Measurements from ENCODE around the gene TSPAN5.
A peak's percentile ranks its signal among the peaks of the same experiment; 100 is the strongest.

Gene TSPAN5

DNA sequence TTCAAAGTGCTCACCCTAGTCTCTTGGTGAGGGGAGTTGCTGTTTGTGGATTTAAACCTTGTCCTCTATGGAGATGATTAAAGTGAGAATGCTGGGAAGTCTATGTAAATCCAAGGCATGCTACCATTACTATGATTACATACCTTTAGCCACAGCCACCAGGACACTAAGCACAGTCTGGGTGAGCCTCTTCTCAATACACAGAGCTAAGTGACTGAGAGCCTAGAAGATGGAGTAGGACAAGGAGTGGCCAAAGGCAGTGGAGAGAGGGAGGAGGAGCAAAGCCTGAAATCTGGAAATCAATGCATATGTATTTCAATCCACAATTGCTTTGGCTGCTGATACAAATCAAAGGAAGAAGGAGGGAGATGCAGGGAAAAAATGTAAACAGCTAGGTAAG is 12.7 kb upstream of the TSPAN5 start:
- Histone ChIP-seq H3K9me3 (ENCODE audit: insufficient read depth, low read depth, low read length) (no peaks in the 10 kb centered on the region; the same call in 1 of the 2 replicates), H3K36me3 (ENCODE audit: insufficient read depth, low read depth, low read length) (no peaks in the 10 kb centered on the region), H3K4me1 (ENCODE audit: insufficient read depth, low read length) (peaks cover 6% of the 10 kb centered on the region; the same call in 1 of the 2 replicates), H3K9ac (ENCODE audit: low read depth, low read length) (no peak overlapping the region), H3K27me3 (ENCODE audit: insufficient read depth, low read length) (no peaks in the 10 kb centered on the region), H3K27ac (ENCODE audit: low read length) (no peak overlapping the region), H3K4me3 (ENCODE audit: low read length) (no peak overlapping the region)

DNA sequence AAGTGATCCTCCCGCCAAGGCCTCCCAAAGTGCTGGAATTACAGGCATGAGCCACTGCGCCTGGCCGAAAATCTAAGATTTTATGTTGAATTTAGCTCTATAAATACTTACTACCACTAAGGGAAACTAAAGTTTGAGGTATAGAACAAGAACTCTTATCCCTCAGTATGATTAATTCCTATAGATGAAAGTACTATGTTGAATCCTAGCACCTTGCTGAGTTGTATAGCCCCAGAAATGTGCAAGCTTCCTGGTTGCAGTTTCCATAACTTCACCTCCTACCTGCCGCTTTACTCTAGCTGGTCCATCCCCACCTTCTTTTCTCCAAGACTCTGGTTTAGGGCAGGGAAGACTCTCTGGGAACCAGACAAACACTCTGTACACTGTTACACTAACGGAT is 11.8 kb upstream of the TSPAN5 start:
- H3K36me3 ChIP-seq (ENCODE audit: insufficient read depth, low read depth, low read length) = no peaks in the 10 kb centered on the region
- H3K27ac ChIP-seq (ENCODE audit: low read length) = no peak overlapping the region

GRCh38 chr4:98669577-98669976 is 11.2 kb upstream of the TSPAN5 start:
- H3K9me3 ChIP-seq (ENCODE audit: insufficient read depth, low read depth, low read length) = peaks cover 10% of the 10 kb centered on the region

More for the DNA sequence above, 11.8 kb upstream of the TSPAN5 start:
- H3K9me3 ChIP-seq (ENCODE audit: insufficient read depth, low read depth, low read length) = peaks cover 4% of the 10 kb centered on the region
- H3K27me3 ChIP-seq (ENCODE audit: insufficient read depth, low read length) = no peaks in the 10 kb centered on the region
- no peak overlapping the region for H3K4me3 ChIP-seq (ENCODE audit: low read length)
- peaks cover 6% of the 10 kb centered on the region; the same call in 1 of the 2 replicates for H3K4me1 ChIP-seq (ENCODE audit: insufficient read depth, low read length)
- H3K9ac ChIP-seq (ENCODE audit: low read depth, low read length) = no peak overlapping the region

GRCh38 chr4:98664959-98665358 is 6.5 kb upstream of the TSPAN5 start:
- H3K27ac ChIP-seq (ENCODE audit: low read length) = no peak overlapping the region
- peaks cover 10% of the 10 kb centered on the region for H3K27me3 ChIP-seq (ENCODE audit: insufficient read depth, low read length)
- no peak overlapping the region for H3K4me3 ChIP-seq (ENCODE audit: low read length)
- H3K36me3 ChIP-seq (ENCODE audit: insufficient read depth, low read depth, low read length) = no peaks in the 10 kb centered on the region
- H3K4me1 ChIP-seq (ENCODE audit: insufficient read depth, low read length) = peaks cover 25% of the 10 kb centered on the region; the same call in 1 of the 2 replicates
- H3K9me3 ChIP-seq (ENCODE audit: insufficient read depth, low read depth, low read length) = peaks cover 14% of the 10 kb centered on the region
- no peak overlapping the region for H3K9ac ChIP-seq (ENCODE audit: low read depth, low read length)

More at GRCh38 chr4:98669577-98669976, 11.2 kb upstream of the TSPAN5 start:
- H3K4me1 ChIP-seq (ENCODE audit: insufficient read depth, low read length) = peaks cover 6% of the 10 kb centered on the region; the same call in 1 of the 2 replicates
- no peaks in the 10 kb centered on the region for H3K36me3 ChIP-seq (ENCODE audit: insufficient read depth, low read depth, low read length)
- no peaks in the 10 kb centered on the region for H3K27me3 ChIP-seq (ENCODE audit: insufficient read depth, low read length)
- no peak overlapping the region for H3K4me3 ChIP-seq (ENCODE audit: low read length)
- H3K27ac ChIP-seq (ENCODE audit: low read length) = no peak overlapping the region
- no peak overlapping the region for H3K9ac ChIP-seq (ENCODE audit: low read depth, low read length)

- H3K4me1 ChIP-seq (ENCODE audit: insufficient read depth, low read length) = peaks cover 33% of the 10 kb centered on the region; the same call in 1 of the 2 replicates
- peak overlapping the region; percentile 32; the same call in 1 of the 2 replicates for H3K4me3 ChIP-seq (ENCODE audit: low read length)
- peaks cover 14% of the 10 kb centered on the region for H3K9me3 ChIP-seq (ENCODE audit: insufficient read depth, low read depth, low read length)
- peaks cover 20% of the 10 kb centered on the region for H3K27me3 ChIP-seq (ENCODE audit: insufficient read depth, low read length)
- no peaks in the 10 kb centered on the region for H3K36me3 ChIP-seq (ENCODE audit: insufficient read depth, low read depth, low read length)
- H3K9ac ChIP-seq (ENCODE audit: low read depth, low read length) = no peak overlapping the region
- H3K27ac ChIP-seq (ENCODE audit: low read length) = peak overlapping the region; percentile 43
Observed at GRCh38 chr4:98663226-98664006, 5.0 kb upstream of the TSPAN5 start.

DNA sequence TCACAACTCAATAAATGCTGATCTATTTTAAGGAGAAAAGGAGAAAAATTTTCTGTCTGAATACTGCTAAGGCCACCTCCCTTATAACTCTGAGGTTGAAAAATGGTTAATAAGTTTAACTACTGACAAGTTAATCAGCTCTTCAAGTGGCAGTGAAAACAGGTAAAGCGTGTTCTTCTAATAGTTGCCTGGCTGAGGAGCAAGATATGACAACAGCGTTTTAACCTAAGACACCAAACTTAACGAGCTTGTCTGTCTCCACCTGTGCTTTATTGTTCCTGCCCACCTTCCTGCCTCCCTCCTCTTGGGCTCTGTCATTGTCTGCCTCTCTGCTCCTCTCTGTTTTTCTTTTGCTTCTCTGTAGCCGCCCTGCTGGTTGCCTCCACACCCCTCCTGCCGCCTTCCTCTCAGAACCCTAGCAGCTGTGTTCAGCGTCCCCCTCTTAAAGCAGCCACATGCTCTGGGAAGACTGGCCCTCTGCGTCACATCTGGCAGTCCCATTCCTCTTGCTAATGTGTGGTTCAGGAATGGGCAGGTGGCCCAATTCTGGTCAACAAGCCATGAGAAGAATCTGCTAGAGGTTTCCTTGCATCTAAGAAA is 4.3 kb upstream of the TSPAN5 start:
- peak overlapping the region; percentile 49; the same call in 1 of the 2 replicates for H3K4me3 ChIP-seq (ENCODE audit: low read length)
- H3K9me3 ChIP-seq (ENCODE audit: insufficient read depth, low read depth, low read length) = peaks cover 14% of the 10 kb centered on the region
- peaks cover 24% of the 10 kb centered on the region for H3K27me3 ChIP-seq (ENCODE audit: insufficient read depth, low read length)
- peak overlapping the region; percentile 43 for H3K27ac ChIP-seq (ENCODE audit: low read length)
- no peaks in the 10 kb centered on the region for H3K36me3 ChIP-seq (ENCODE audit: insufficient read depth, low read depth, low read length)
- H3K4me1 ChIP-seq (ENCODE audit: insufficient read depth, low read length) = peaks cover 33% of the 10 kb centered on the region; the same call in 1 of the 2 replicates
- H3K9ac ChIP-seq (ENCODE audit: low read depth, low read length) = peak overlapping the region; percentile 20; the same call in 1 of the 2 replicates

DNA sequence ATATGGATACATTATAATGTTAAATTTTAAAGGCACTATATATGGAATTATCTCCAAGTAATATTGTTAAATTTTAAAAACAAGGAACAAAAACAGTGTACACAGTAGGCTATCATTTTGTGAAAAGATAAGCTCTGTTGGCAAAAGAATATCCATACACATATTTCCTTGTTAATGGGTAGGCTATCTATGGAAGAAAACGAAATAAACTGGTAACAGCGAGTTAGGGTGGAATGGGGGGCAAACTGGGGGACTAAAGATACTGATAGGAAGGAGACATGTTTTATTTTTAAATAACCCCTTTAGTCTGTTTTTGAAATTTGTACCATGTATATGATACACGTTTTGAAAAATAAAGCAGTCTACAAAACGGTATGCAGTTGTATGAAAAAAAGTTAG is 3.6 kb upstream of the TSPAN5 start:
- H3K9me3 ChIP-seq (ENCODE audit: insufficient read depth, low read depth, low read length) = peaks cover 14% of the 10 kb centered on the region
- peaks cover 31% of the 10 kb centered on the region for H3K27me3 ChIP-seq (ENCODE audit: insufficient read depth, low read length)
- H3K27ac ChIP-seq (ENCODE audit: low read length) = no peak overlapping the region
- H3K4me3 ChIP-seq (ENCODE audit: low read length) = 0 out of 2 replicates have a peak overlapping the region, but pooled peaks have one; percentile 17
- H3K4me1 ChIP-seq (ENCODE audit: insufficient read depth, low read length) = peaks cover 33% of the 10 kb centered on the region; the same call in 1 of the 2 replicates
- H3K9ac ChIP-seq (ENCODE audit: low read depth, low read length) = peak overlapping the region; percentile 20; the same call in 1 of the 2 replicates
- no peaks in the 10 kb centered on the region for H3K36me3 ChIP-seq (ENCODE audit: insufficient read depth, low read depth, low read length)

DNA sequence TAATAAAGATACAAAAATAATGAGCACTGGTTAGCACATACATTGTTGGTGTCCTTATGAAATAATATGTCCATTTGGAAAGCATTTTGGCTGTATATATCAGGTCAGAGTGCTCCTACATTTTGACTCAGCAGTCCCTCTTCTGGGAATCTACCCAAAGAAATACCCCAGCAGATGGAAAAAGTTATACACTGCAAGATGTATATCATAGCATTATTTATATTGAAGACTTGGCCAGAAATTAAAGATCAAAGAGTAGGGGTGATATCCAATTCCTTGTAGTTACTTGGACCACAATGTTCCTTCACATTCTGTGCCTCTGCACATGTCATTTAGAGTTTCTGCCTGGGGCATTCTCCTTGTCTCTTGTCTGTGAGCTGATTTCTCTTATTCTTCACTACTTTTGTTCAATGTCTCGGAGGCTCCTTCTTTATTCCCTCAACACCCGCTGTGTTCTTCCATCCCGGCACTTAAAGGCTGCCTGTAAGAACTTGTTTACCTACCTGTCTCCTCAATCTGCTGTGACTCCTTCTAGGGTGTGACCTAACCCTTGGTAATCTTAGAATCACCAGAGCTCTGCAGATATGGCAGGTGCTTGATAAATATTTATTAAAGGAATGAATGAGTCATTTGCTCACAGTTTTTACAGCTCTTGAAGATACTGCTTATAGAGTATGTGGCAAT is 3.1 kb upstream of the TSPAN5 start:
- Histone ChIP-seq H3K36me3 (ENCODE audit: insufficient read depth, low read depth, low read length) (no peaks in the 10 kb centered on the region), H3K9me3 (ENCODE audit: insufficient read depth, low read depth, low read length) (peaks cover 14% of the 10 kb centered on the region), H3K9ac (ENCODE audit: low read depth, low read length) (no peak overlapping the region), H3K4me3 (ENCODE audit: low read length) (0 out of 2 replicates have a peak overlapping the region, but pooled peaks have one; percentile 17), H3K4me1 (ENCODE audit: insufficient read depth, low read length) (peaks cover 34% of the 10 kb centered on the region; the same call in 1 of the 2 replicates), H3K27me3 (ENCODE audit: insufficient read depth, low read length) (peaks cover 36% of the 10 kb centered on the region), H3K27ac (ENCODE audit: low read length) (no peak overlapping the region)

GRCh38 chr4:98659741-98660462 is 1.5 kb upstream of the TSPAN5 start:
- H3K27ac ChIP-seq (ENCODE audit: low read length) = no peak overlapping the region
- no peaks in the 10 kb centered on the region for H3K36me3 ChIP-seq (ENCODE audit: insufficient read depth, low read depth, low read length)
- no peak overlapping the region for H3K9ac ChIP-seq (ENCODE audit: low read depth, low read length)
- peak overlapping the region; percentile 94 for H3K4me3 ChIP-seq (ENCODE audit: low read length)
- peaks cover 8% of the 10 kb centered on the region; the same call in 1 of the 2 replicates for H3K9me3 ChIP-seq (ENCODE audit: insufficient read depth, low read depth, low read length)
- H3K4me1 ChIP-seq (ENCODE audit: insufficient read depth, low read length) = peaks cover 41% of the 10 kb centered on the region; the same call in 1 of the 2 replicates
- H3K27me3 ChIP-seq (ENCODE audit: insufficient read depth, low read length) = peaks cover 46% of the 10 kb centered on the region

DNA sequence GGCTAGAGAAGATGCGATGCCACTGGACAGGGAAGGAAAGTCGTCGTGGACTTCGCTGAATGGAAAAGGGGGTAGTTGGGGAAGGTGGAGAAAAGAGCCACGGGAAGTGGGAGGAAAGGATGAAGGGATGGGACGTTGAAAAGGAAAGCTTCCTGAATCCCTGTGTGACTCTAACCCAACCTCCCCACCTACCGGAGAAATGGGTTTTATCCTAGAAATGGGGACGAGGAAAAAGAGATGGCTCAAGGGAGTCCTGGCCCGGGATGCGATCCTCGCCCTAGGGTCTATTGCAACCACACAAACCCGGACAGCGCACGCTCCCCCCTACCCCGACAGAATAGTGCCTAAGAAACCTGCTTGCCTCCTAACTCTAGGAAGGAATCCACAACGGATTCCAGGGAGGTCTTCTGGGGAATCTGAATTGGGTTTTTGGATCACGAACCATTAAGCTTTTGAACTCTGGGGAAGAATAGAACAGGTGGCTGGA is 738 bp upstream of the TSPAN5 start:
- H3K27ac ChIP-seq (ENCODE audit: low read length) = no peak overlapping the region
- peaks cover 41% of the 10 kb centered on the region; the same call in 1 of the 2 replicates for H3K4me1 ChIP-seq (ENCODE audit: insufficient read depth, low read length)
- H3K9me3 ChIP-seq (ENCODE audit: insufficient read depth, low read depth, low read length) = no peaks in the 10 kb centered on the region
- H3K4me3 ChIP-seq (ENCODE audit: low read length) = peak overlapping the region; percentile 94
- peak overlapping the region; percentile 79; the same call in 1 of the 2 replicates for H3K9ac ChIP-seq (ENCODE audit: low read depth, low read length)
- H3K36me3 ChIP-seq (ENCODE audit: insufficient read depth, low read depth, low read length) = no peaks in the 10 kb centered on the region
- peaks cover 46% of the 10 kb centered on the region for H3K27me3 ChIP-seq (ENCODE audit: insufficient read depth, low read length)
